ENCODE data around the gene EIF3CL.
"Not testable (repeated sequence)": the region's sequence is repeated elsewhere in the genome, so short reads cannot be mapped to it uniquely, and the experiment has no call there.

DNA sequence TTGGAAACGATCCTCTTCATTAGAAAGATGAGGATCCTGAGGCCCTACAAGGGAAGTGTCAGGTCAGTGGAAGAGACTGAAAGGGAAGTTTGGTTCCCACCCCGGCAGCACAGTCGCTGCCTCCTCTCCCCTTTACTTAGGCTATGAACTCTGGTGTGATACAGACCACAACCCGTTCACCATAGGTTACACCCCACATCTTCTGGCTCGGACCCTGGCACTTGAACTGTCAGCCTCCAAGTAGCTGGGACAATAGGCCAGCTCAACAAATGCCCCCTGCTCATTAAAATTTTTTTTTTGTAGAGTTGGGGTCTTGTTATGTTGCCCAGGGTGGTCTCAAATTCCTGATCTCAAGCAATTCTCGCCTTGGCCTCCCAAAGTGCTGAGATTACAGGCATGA lies 40.3 kb upstream of the EIF3CL start:
- TF ChIP-seq, protein P1, sequence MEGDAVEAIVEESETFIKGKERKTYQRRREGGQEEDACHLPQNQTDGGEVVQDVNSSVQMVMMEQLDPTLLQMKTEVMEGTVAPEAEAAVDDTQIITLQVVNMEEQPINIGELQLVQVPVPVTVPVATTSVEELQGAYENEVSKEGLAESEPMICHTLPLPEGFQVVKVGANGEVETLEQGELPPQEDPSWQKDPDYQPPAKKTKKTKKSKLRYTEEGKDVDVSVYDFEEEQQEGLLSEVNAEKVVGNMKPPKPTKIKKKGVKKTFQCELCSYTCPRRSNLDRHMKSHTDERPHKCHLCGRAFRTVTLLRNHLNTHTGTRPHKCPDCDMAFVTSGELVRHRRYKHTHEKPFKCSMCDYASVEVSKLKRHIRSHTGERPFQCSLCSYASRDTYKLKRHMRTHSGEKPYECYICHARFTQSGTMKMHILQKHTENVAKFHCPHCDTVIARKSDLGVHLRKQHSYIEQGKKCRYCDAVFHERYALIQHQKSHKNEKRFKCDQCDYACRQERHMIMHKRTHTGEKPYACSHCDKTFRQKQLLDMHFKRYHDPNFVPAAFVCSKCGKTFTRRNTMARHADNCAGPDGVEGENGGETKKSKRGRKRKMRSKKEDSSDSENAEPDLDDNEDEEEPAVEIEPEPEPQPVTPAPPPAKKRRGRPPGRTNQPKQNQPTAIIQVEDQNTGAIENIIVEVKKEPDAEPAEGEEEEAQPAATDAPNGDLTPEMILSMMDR (IDR thresholded peaks at IDR 0.05 in 2 of 3, conservative IDR thresholded peaks at IDR 0.05 in 1 of 3; ENCODE audit: borderline replicate concordance in 1 of 3, insufficient read depth in 1 of 3, low read depth in 2 of 3, low read length in 2 of 3) = not testable (repeated sequence)
- not testable (repeated sequence) for TF ChIP-seq EZH2 (IDR thresholded peaks at IDR 0.05); EZH2phosphoT487 (IDR thresholded peaks at IDR 0.05; ENCODE audit: borderline replicate concordance); POLR2AphosphoS5 (IDR thresholded peaks at IDR 0.05; ENCODE audit: low read depth, low read length); REST (IDR thresholded peaks at IDR 0.05; ENCODE audit: low read depth)

All from HCT116 (cell line).